Stimulated activated memory B cell treated with anti-CD40 and anti-IgM and Interleukin-4, amounts not matched to agents 10 μg/mL and 1 μg/mL and 100 μg/mL, for 72 hours (primary cell): ENCODE data around the gene ITGA3.

ENCODE experiments used
- ATAC-seq: fragments of 150-1000 bp; cut with Tn5 transposase; 2 replicates; pipeline ENCODE4 v1.10.0; 2021
- H3K27ac Mint-ChIP-seq: one replicate; pipeline ENCODE4 v1.8.0; 2022; ENCODE audit warnings: mild to moderate bottlenecking, mixed read lengths
- H3K27me3 Mint-ChIP-seq: one replicate; pipeline ENCODE4 v1.8.0; 2022; ENCODE audit warnings: mixed read lengths
- H3K36me3 Mint-ChIP-seq: one replicate; pipeline ENCODE4 v1.8.0; 2022; ENCODE audit warnings: mixed read lengths
- H3K4me1 Mint-ChIP-seq: one replicate; pipeline ENCODE4 v1.8.0; 2022; ENCODE audit warnings: mixed read lengths
- H3K4me3 Mint-ChIP-seq: one replicate; pipeline ENCODE4 v1.8.0; 2022; ENCODE audit warnings: mild to moderate bottlenecking, moderate library complexity, mixed read lengths
- H3K9me3 Mint-ChIP-seq: one replicate; pipeline ENCODE4 v1.8.0; 2022; ENCODE audit warnings: mixed read lengths

Gene ITGA3

DNA sequence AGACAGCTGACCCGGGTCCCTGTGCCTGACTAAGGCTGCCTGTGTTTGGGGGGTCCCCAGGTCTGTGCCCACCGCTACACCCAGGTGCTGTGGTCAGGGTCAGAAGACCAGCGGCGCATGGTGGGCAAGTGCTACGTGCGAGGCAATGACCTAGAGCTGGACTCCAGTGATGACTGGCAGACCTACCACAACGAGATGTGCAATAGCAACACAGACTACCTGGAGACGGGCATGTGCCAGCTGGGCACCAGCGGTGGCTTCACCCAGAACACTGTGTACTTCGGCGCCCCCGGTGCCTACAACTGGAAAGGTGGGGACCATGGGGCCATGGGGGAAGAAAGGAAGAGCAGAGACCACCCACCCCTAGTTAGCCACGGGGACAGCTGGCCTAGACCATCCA lies 12.1 kb downstream of the ITGA3 start:
- Mint-ChIP-seq H3K27me3 (no peaks in the 10 kb centered on the region), H3K9me3 (peaks cover 8% of the 10 kb centered on the region), H3K4me3 (no peak overlapping the region), H3K4me1 (no peaks in the 10 kb centered on the region), H3K36me3 (peaks cover 26% of the 10 kb centered on the region), H3K27ac (no peak overlapping the region)
- ATAC-seq: no peak

DNA sequence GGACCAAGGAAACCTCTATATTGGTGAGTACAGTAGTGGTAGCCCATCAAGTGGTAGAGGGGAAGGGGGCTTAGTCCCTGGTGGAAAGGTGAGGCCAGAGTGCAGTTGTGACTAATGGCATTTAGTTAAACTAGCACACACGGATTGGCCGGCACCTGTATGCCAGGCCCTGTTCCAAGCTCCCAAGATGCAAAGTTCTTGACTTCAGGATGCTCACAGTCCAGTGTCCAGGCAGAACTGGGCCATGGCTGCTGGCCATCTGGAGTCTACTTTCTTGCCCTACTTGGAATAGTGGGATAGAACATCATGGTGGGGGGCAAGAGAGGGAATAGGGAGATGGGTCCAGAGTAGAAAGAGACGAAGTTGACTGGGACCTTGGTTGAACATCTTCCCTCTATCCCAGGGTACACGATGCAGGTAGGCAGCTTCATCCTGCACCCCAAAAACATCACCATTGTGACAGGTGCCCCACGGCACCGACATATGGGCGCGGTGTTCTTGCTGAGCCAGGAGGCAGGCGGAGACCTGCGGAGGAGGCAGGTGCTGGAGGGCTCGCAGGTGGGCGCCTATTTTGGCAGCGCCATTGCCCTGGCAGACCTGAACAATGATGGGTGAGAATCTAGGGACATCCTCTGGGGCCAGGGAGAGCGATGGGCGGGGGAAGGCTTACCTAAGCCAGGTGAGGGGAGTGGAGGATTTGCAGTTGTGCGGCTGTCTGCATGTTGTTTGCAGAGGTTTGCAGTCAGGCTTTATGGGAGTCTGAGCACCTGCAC lies 15.2 kb downstream of the ITGA3 start:
- Mint-ChIP-seq H3K27ac (no peak overlapping the region), H3K9me3 (peaks cover 8% of the 10 kb centered on the region), H3K27me3 (no peaks in the 10 kb centered on the region), H3K36me3 (peaks cover 31% of the 10 kb centered on the region), H3K4me1 (no peaks in the 10 kb centered on the region), H3K4me3 (no peak overlapping the region)
- ATAC-seq: no peak

DNA sequence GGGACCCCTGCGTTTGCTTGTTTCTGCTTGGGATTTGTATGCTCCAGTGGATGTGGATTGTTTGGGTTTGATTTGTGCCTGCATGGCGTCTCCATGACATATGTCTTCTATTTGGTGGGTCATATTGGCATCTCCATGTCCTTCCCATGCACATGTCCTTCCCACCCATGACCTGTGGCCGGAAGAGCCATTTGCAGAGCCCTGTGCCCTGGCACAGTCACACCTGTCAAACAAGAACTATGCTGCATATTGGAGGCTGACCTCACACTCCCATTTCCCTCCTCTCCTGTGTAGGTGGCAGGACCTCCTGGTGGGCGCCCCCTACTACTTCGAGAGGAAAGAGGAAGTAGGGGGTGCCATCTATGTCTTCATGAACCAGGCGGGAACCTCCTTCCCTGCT lies 15.8 kb downstream of the ITGA3 start:
- peaks cover 8% of the 10 kb centered on the region for H3K9me3 Mint-ChIP-seq
- peaks cover 31% of the 10 kb centered on the region for H3K36me3 Mint-ChIP-seq
- H3K4me3 Mint-ChIP-seq: no peak overlapping the region
- ATAC-seq: no peak
- H3K27me3 Mint-ChIP-seq: no peaks in the 10 kb centered on the region
- no peak overlapping the region for H3K27ac Mint-ChIP-seq
- no peaks in the 10 kb centered on the region for H3K4me1 Mint-ChIP-seq

DNA sequence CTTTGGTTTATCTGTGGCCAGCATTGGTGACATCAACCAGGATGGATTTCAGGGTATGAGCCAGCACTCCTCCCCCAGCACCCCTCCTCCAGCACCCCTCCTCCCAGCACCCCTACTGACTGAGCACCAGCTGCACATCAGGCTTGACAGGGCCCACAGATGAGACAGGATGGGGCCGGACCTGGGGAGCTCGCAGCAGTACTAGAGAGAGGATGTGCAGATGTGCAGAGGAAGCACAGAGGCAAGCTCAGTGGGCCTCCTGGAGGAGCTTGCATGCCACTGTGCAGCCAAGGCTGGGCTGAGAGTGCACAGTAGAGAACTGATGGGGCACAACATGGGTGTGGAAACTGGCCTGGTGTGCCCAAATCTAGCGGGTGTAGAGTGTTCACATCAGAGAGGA lies 16.2 kb downstream of the ITGA3 start:
- no peak overlapping the region for H3K27ac Mint-ChIP-seq
- H3K4me1 Mint-ChIP-seq: peaks cover under 1% of the 10 kb centered on the region
- no peaks in the 10 kb centered on the region for H3K27me3 Mint-ChIP-seq
- no peak overlapping the region for H3K4me3 Mint-ChIP-seq
- peaks cover 33% of the 10 kb centered on the region for H3K36me3 Mint-ChIP-seq
- no peak for ATAC-seq
- H3K9me3 Mint-ChIP-seq: peaks cover 8% of the 10 kb centered on the region

DNA sequence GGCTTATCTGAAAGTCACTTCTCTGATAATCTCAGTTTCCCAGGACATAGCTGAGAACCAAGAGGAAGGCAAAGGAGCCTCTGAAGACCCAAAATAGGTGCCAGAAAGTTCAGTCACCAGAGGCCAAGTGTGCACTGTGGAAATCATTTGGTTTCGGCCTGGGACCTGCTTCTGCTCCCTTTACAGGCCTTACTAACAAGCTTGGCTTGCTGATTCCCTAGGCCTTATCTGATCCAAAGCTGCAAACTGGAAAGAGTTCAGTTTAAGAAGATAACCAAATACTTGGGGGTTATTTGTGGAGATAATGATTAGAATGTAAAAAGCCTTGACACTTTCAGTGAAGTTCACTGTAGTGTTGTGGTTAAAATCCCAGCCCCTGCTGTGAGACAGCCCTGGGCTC lies 17.0 kb downstream of the ITGA3 start:
- Mint-ChIP-seq H3K4me1 (peaks cover 5% of the 10 kb centered on the region), H3K36me3 (peaks cover 36% of the 10 kb centered on the region), H3K4me3 (no peak overlapping the region), H3K27me3 (no peaks in the 10 kb centered on the region), H3K9me3 (peaks cover 8% of the 10 kb centered on the region), H3K27ac (no peak overlapping the region)
- no peak for ATAC-seq

DNA sequence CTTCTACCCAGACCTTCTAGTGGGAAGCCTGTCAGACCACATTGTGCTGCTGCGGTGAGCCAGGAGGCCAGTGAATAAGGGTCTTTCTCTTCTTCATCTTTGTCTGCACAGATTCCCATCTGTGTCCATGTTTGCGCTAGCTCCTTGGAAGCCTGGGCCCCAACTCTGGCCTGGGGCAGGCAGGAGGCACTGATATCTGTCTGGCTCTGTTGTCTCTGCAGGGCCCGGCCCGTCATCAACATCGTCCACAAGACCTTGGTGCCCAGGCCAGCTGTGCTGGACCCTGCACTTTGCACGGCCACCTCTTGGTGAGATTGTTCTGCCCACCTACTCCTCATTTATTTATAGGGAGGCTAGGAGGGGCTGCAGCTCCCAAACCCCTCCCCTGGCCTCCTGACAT lies 18.3 kb downstream of the ITGA3 start:
- Mint-ChIP-seq H3K4me1 (peaks cover 10% of the 10 kb centered on the region), H3K4me3 (no peak overlapping the region), H3K9me3 (peaks cover 8% of the 10 kb centered on the region), H3K36me3 (peaks cover 38% of the 10 kb centered on the region), H3K27ac (no peak overlapping the region), H3K27me3 (no peaks in the 10 kb centered on the region)
- ATAC-seq: no peak

DNA sequence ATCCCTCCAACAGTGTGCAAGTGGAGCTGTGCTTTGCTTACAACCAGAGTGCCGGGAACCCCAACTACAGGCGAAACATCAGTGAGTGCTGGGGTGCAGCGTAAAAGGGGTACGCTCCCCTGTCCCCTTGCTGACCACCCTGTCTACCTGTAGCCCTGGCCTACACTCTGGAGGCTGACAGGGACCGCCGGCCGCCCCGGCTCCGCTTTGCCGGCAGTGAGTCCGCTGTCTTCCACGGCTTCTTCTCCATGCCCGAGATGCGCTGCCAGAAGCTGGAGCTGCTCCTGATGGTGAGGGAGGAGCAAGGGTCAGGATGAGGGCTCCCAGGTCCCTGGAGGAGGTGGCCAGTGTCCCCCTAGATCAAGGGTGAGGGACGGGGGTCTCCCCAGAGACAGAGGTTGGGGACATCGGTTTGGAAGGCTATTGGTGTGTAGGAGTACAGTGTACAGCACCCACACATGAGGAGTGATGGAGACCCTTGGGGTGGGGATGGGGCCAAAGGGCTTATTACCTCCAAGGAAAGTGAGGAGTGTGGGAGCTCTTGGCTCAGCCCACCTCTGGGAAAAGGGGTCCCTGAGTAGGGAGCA lies 19.6 kb downstream of the ITGA3 start:
- Mint-ChIP-seq H3K36me3 (peaks cover 38% of the 10 kb centered on the region), H3K4me3 (no peak overlapping the region), H3K27ac (no peak overlapping the region)

DNA sequence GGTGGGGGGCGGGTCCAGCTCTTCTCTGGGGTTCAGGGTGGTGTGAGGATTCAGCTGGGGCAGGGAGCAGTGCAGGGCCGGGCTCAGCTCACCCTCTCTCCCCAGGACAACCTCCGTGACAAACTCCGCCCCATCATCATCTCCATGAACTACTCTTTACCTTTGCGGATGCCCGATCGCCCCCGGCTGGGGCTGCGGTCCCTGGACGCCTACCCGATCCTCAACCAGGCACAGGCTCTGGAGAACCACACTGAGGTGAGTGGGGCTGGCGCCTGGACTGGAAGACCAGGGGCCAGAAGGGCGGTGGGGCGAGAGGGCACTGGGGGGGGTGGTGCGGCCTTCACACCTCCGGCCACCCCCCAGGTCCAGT lies 20.3 kb downstream of the ITGA3 start:
- H3K27ac Mint-ChIP-seq: no peak overlapping the region
- no peak overlapping the region for H3K4me3 Mint-ChIP-seq
- no peak for ATAC-seq
- H3K27me3 Mint-ChIP-seq: no peaks in the 10 kb centered on the region
- H3K9me3 Mint-ChIP-seq: peaks cover 5% of the 10 kb centered on the region
- H3K36me3 Mint-ChIP-seq: peaks cover 33% of the 10 kb centered on the region
- H3K4me1 Mint-ChIP-seq: peaks cover 27% of the 10 kb centered on the region

More for the DNA sequence above, 19.6 kb downstream of the ITGA3 start:
- H3K27me3 Mint-ChIP-seq: no peaks in the 10 kb centered on the region
- no peak for ATAC-seq
- peaks cover 8% of the 10 kb centered on the region for H3K9me3 Mint-ChIP-seq
- H3K4me1 Mint-ChIP-seq: peaks cover 23% of the 10 kb centered on the region

DNA sequence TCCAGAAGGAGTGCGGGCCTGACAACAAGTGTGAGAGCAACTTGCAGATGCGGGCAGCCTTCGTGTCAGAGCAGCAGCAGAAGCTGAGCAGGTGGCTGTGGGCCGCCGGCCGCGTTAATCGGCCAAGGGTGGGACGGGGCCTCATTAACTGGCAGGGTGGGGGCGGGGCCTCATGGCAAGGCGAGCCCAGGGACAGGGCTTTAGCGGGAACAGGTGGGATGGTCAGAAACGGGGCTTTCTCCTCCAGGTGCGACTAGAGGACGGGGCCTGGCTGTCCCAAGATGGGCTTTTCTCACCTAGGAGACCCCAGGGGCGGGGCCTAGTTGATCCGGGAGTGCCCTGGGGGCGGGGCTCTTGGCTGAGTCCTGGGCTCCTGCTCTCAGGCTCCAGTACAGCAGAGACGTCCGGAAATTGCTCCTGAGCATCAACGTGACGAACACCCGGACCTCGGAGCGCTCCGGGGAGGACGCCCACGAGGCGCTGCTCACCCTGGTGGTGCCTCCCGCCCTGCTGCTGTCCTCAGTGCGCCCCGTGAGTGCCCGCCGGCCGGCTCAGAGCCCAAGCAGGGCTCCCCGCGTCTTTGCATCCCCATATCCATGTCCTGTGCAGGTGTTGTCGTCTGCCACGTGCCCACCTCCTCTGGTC lies 20.8 kb downstream of the ITGA3 start:
- no peaks in the 10 kb centered on the region for H3K27me3 Mint-ChIP-seq
- H3K36me3 Mint-ChIP-seq: peaks cover 28% of the 10 kb centered on the region
- H3K4me3 Mint-ChIP-seq: no peak overlapping the region
- no peak for ATAC-seq
- peaks cover 2% of the 10 kb centered on the region for H3K9me3 Mint-ChIP-seq
- no peak overlapping the region for H3K27ac Mint-ChIP-seq
- peaks cover 27% of the 10 kb centered on the region for H3K4me1 Mint-ChIP-seq

DNA sequence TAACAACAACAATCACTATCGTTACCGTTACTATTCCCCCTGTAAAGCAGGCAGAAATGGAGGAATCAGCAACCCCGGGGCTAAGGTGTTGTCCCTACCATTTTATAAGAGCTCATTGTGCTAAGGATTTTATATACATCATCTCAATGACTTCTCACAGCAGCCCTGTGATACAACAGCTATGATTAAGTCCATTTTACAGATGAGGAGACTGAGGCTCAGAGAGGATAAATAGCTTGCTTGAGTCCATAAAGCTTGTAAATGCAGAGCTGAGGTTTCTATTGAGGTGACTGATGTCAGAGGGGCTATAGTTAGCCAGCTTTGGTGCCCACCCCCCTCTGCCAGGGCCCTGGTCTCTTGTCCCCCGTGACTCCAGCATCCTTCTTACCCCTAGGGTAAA lies 22.5 kb downstream of the ITGA3 start:
- H3K27me3 Mint-ChIP-seq: no peaks in the 10 kb centered on the region
- peaks cover 17% of the 10 kb centered on the region for H3K36me3 Mint-ChIP-seq
- ATAC-seq: no peak
- peak overlapping the region; percentile 17 for H3K27ac Mint-ChIP-seq
- H3K4me1 Mint-ChIP-seq: peaks cover 27% of the 10 kb centered on the region
- H3K4me3 Mint-ChIP-seq: no peak overlapping the region
- H3K9me3 Mint-ChIP-seq: no peaks in the 10 kb centered on the region

DNA sequence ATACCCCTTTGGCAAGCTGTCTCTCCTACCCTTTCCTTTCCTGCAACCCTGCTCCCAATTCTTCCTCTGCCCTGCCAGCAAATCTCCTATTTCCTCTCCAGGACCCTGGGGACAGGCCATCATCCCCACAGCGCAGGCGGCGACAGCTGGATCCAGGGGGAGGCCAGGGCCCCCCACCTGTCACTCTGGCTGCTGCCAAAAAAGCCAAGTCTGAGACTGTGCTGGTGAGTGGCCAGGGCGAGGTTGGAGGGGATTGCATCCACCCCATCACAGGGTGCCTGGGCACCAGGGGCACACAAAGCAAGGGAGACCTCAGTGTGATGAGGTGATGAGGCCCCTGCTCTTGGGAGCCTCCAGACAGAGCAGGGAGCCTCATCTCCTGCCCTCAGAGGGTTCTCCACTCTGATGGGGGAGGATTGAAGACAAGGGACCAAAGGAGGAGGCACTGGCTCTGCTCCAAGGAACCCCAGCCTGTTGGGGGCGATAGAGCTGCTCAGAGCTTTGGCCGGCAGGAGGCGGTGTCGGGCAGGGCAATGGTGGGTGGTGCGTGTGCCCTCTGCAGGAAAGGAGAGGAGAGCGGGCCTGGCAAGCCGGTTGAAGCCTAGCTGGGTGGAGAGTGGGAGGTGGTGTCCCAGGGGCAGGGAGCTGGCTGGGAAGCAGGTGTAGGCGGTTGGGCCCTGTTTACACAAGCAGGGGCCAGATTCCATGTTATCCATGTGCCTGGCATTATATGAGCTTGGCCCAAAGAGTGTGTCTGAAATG lies 23.6 kb downstream of the ITGA3 start:
- Mint-ChIP-seq H3K4me1 (peaks cover 27% of the 10 kb centered on the region), H3K9me3 (no peaks in the 10 kb centered on the region), H3K27me3 (no peaks in the 10 kb centered on the region), H3K4me3 (no peak overlapping the region), H3K36me3 (peaks cover 17% of the 10 kb centered on the region), H3K27ac (peak overlapping the region; percentile 17)
- ATAC-seq: peak; percentile 19

DNA sequence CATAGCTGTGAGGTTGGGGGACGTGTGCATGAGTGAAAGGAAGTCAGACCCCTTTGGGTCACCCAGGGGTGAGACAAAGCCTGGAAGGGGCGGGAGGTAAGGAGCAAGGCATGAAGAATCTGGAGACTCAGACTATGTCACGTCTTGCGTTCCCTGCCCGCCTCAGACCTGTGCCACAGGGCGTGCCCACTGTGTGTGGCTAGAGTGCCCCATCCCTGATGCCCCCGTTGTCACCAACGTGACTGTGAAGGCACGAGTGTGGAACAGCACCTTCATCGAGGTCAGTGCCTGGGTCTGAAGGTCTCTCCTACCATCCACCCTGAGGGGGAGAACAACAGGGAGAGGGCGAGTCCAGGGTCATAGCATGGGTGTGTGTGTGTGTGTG lies 24.2 kb downstream of the ITGA3 start:
- no peak overlapping the region for H3K4me3 Mint-ChIP-seq
- peak overlapping the region; percentile 56 for H3K27ac Mint-ChIP-seq
- no peaks in the 10 kb centered on the region for H3K9me3 Mint-ChIP-seq
- H3K27me3 Mint-ChIP-seq: no peaks in the 10 kb centered on the region
- peaks cover 27% of the 10 kb centered on the region for H3K4me1 Mint-ChIP-seq
- H3K36me3 Mint-ChIP-seq: peaks cover 17% of the 10 kb centered on the region
- ATAC-seq: no peak

DNA sequence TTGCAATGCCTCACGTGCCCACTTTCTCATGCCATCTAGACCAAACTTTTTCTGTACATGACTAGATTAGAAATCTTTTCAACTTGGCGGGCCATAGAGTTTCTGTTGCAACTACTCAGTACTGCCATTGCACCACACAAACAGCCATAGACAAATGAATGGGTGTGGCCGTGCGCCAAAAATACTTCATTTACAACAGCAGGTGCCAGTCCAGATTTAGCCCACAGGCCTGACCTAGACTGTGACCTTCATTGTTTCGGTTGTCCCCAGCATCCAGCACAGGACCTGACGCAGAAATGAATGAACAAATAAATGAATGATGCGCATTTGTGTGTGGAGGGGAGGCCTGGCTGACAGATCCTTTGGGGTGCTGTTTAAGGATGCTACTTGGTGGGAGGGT lies 24.9 kb downstream of the ITGA3 start:
- no peaks in the 10 kb centered on the region for H3K9me3 Mint-ChIP-seq
- no peaks in the 10 kb centered on the region for H3K27me3 Mint-ChIP-seq
- peaks cover 12% of the 10 kb centered on the region for H3K36me3 Mint-ChIP-seq
- peaks cover 27% of the 10 kb centered on the region for H3K4me1 Mint-ChIP-seq
- peak; percentile 60 for ATAC-seq
- H3K27ac Mint-ChIP-seq: peak overlapping the region; percentile 56
- H3K4me3 Mint-ChIP-seq: no peak overlapping the region

DNA sequence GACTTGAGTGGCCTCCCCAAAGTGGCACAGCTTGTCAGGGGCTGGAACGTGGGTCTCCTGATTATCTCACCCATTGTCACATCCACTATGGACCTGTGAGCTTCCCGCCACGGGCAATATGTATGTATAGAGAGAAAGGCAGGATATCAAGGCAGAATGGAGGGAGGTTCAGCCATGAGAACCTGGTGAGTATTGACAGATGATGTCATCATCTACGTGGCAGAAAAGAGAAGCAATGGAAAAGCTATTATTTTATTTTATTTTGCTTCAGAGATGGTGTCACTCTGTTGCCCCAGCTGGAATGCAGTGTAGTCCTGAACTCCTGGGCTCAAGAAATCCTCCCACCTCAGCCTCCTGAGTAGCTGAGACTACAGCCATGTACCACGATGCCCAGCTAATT lies 25.8 kb downstream of the ITGA3 start:
- H3K9me3 Mint-ChIP-seq: no peaks in the 10 kb centered on the region
- peaks cover 12% of the 10 kb centered on the region for H3K36me3 Mint-ChIP-seq
- no peaks in the 10 kb centered on the region for H3K27me3 Mint-ChIP-seq
- no peak overlapping the region for H3K27ac Mint-ChIP-seq
- H3K4me1 Mint-ChIP-seq: peaks cover 27% of the 10 kb centered on the region
- ATAC-seq: no peak
- H3K4me3 Mint-ChIP-seq: no peak overlapping the region

DNA sequence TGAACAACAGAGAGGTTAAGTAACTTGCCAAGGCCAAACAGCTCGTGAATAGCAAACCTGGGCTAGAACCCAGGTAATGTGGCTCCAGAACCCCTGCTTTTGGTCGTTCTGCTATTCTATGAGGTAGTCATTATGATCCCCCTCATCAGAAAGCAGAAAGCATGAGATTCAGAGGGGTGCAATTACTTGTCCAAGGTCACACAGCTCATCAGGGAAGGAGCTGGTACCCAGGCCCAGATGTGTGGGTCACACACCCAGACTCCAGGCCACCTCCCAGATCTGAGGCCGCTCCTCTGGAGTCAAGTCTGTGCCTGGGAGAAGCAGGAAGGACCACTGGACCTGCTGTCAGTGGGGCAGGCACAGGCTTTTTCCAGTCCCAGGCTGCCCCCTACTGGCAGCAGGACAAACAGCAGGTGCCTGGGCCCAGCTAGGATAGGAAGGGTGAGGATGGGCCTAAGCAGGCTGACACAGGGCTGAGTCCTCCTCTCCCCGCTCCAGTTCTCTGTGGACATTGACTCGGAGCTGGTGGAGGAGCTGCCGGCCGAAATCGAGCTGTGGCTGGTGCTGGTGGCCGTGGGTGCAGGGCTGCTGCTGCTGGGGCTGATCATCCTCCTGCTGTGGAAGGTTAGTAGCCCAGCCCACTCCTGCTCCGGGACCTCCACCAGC lies 31.5 kb downstream of the ITGA3 start:
- ATAC-seq: peak; percentile 86
- Mint-ChIP-seq H3K27me3 (no peaks in the 10 kb centered on the region), H3K4me3 (no peak overlapping the region), H3K27ac (no peak overlapping the region), H3K9me3 (no peaks in the 10 kb centered on the region), H3K4me1 (no peaks in the 10 kb centered on the region), H3K36me3 (peaks cover 10% of the 10 kb centered on the region)
